Measurements from ENCODE around the gene KCNQ4. TPM values are rescaled to one million over a fixed set of nuclear protein-coding genes. Genes with fewer than 3 reads are reported as not detected.

The KCNQ4 gene
- total RNA-seq, 1 donor from 2014 or later = 0.76 TPM

- no peak overlapping the region for H3K27ac Mint-ChIP-seq (ENCODE audit: unreplicated experiment)
- no peak for DNase-seq
- peaks cover 4% of the 10 kb centered on the region for H3K27me3 Mint-ChIP-seq (ENCODE audit: unreplicated experiment)
- H3K9me3 Mint-ChIP-seq (ENCODE audit: unreplicated experiment) = peaks cover 5% of the 10 kb centered on the region
- TF ChIP-seq, protein P1, sequence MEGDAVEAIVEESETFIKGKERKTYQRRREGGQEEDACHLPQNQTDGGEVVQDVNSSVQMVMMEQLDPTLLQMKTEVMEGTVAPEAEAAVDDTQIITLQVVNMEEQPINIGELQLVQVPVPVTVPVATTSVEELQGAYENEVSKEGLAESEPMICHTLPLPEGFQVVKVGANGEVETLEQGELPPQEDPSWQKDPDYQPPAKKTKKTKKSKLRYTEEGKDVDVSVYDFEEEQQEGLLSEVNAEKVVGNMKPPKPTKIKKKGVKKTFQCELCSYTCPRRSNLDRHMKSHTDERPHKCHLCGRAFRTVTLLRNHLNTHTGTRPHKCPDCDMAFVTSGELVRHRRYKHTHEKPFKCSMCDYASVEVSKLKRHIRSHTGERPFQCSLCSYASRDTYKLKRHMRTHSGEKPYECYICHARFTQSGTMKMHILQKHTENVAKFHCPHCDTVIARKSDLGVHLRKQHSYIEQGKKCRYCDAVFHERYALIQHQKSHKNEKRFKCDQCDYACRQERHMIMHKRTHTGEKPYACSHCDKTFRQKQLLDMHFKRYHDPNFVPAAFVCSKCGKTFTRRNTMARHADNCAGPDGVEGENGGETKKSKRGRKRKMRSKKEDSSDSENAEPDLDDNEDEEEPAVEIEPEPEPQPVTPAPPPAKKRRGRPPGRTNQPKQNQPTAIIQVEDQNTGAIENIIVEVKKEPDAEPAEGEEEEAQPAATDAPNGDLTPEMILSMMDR (IDR thresholded peaks at IDR 0.05; ENCODE audit: partially characterized antibody, unreplicated experiment) = no peak
- peaks cover 16% of the 10 kb centered on the region for H3K36me3 Mint-ChIP-seq (ENCODE audit: unreplicated experiment)
- peaks cover 20% of the 10 kb centered on the region for H3K4me1 Mint-ChIP-seq (ENCODE audit: low read depth, unreplicated experiment)
- no peak overlapping the region for H3K4me3 Mint-ChIP-seq (ENCODE audit: unreplicated experiment)
These were observed 9.8 kb upstream of the KCNQ4 start for GRCh38 chr1:40773748-40774265.

DNA sequence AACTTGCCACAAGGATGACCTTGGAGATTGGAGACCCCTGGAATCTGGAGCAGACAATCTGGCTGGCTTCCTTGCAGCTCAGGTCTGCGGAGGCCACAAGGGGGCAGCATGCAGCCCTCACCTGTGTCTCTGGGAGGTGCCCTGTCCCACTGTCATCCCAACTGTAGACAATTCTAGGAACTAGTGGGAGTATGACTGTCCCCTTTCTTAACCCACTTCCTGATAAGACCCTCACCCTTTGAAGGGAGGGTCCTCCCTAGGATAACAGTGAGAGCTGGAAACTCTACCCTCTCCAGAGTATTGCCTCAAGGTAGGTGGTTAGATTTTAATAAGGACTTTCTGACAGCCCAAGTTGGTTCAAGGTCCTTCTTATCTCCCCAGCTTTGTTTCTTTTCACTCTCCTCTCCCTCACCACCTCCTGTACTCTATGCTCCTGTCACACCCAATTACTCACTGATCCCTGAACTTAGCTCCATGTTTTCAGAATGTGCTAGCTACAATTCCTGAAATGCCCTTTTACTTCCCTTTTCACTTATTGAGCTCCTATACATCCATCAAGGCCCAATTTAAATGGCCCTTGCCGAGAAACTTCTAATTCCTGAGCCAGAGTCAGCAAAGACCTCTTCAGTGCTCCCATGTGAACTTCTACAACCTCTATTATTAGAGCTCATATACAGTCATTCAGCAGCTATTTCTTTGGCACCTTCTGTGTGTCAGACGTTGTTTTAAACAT is 9.2 kb upstream of the KCNQ4 start:
- Mint-ChIP-seq H3K4me1 (ENCODE audit: low read depth, unreplicated experiment) (peaks cover 18% of the 10 kb centered on the region), H3K27ac (ENCODE audit: unreplicated experiment) (no peak overlapping the region), H3K9me3 (ENCODE audit: unreplicated experiment) (peaks cover 5% of the 10 kb centered on the region), H3K4me3 (ENCODE audit: unreplicated experiment) (no peak overlapping the region), H3K27me3 (ENCODE audit: unreplicated experiment) (peaks cover 4% of the 10 kb centered on the region), H3K36me3 (ENCODE audit: unreplicated experiment) (peaks cover 16% of the 10 kb centered on the region)
- TF ChIP-seq, protein P1 (IDR thresholded peaks at IDR 0.05; ENCODE audit: partially characterized antibody, unreplicated experiment) = peak; percentile 78
- peak; percentile 77 for DNase-seq

- no peak overlapping the region for H3K4me3 Mint-ChIP-seq (ENCODE audit: unreplicated experiment)
- H3K27me3 Mint-ChIP-seq (ENCODE audit: unreplicated experiment) = peaks cover under 1% of the 10 kb centered on the region
These were observed 7.1 kb upstream of the KCNQ4 start for GRCh38 chr1:40776236-40777072.

GRCh38 chr1:40777224-40777970 is 6.2 kb upstream of the KCNQ4 start:
- peaks cover 4% of the 10 kb centered on the region for H3K27me3 Mint-ChIP-seq (ENCODE audit: unreplicated experiment)
- peaks cover 5% of the 10 kb centered on the region for H3K9me3 Mint-ChIP-seq (ENCODE audit: unreplicated experiment)

More at GRCh38 chr1:40776236-40777072, 7.1 kb upstream of the KCNQ4 start:
- TF ChIP-seq, protein P1 (IDR thresholded peaks at IDR 0.05; ENCODE audit: partially characterized antibody, unreplicated experiment) = no peak
- Mint-ChIP-seq H3K9me3 (ENCODE audit: unreplicated experiment) (peaks cover 5% of the 10 kb centered on the region), H3K36me3 (ENCODE audit: unreplicated experiment) (peaks cover 16% of the 10 kb centered on the region), H3K4me1 (ENCODE audit: low read depth, unreplicated experiment) (peaks cover 6% of the 10 kb centered on the region), H3K27ac (ENCODE audit: unreplicated experiment) (peak overlapping the region; percentile 12)
- no peak for DNase-seq

More at GRCh38 chr1:40777224-40777970, 6.2 kb upstream of the KCNQ4 start:
- H3K36me3 Mint-ChIP-seq (ENCODE audit: unreplicated experiment) = peaks cover 16% of the 10 kb centered on the region
- TF ChIP-seq, protein P1 (IDR thresholded peaks at IDR 0.05; ENCODE audit: partially characterized antibody, unreplicated experiment) = no peak
- H3K4me1 Mint-ChIP-seq (ENCODE audit: low read depth, unreplicated experiment) = peaks cover 7% of the 10 kb centered on the region
- no peak overlapping the region for H3K27ac Mint-ChIP-seq (ENCODE audit: unreplicated experiment)
- H3K4me3 Mint-ChIP-seq (ENCODE audit: unreplicated experiment) = no peak overlapping the region
- no peak for DNase-seq
